OCI-LY1 (cell line): ENCODE results near the gene ZNF708.

Experiments
- H2AFZ ChIP-seq: fragments of 200-600 bp; sonication (generic), shearing (Covaris generic); 2 replicates; pipeline ENCODE4 v1.6.0; 2014; ENCODE audit warnings: antibody characterized with exemption, mild to moderate bottlenecking, low read length
- H3F3A ChIP-seq: fragments of 200-600 bp; sonication (generic), shearing (Covaris generic); 2 replicates; pipeline ENCODE4 v1.6.0; 2014; ENCODE audit warnings: mild to moderate bottlenecking, antibody characterized with exemption, low read length, moderate library complexity; ENCODE audit not compliant: insufficient read depth
- H3K27ac ChIP-seq: fragments of 200-600 bp; sonication (generic); 2 replicates; pipeline ENCODE4 v1.5.1; 2014; ENCODE audit warnings: low read length, mixed run types, mild to moderate bottlenecking, low read depth; ENCODE audit not compliant: poor library complexity, severe bottlenecking
- H3K27me3 ChIP-seq: fragments of 200-600 bp; sonication (generic); 2 replicates; pipeline ENCODE4 v1.6.0; 2014; ENCODE audit warnings: antibody characterized with exemption, mild to moderate bottlenecking, low read length, moderate library complexity; ENCODE audit not compliant: insufficient read depth
- H3K36me3 ChIP-seq: fragments of 200-600 bp; sonication (generic); 2 replicates; pipeline ENCODE4 v1.6.1; 2014; ENCODE audit warnings: mild to moderate bottlenecking, antibody characterized with exemption, low read length, moderate library complexity, mixed read lengths; ENCODE audit not compliant: insufficient read depth
- H3K4me1 ChIP-seq: fragments of 200-600 bp; sonication (generic); 2 replicates; pipeline ENCODE4 v1.5.1; 2014; ENCODE audit warnings: mild to moderate bottlenecking, low read length, moderate library complexity; ENCODE audit not compliant: insufficient read depth, severe bottlenecking
- H3K4me2 ChIP-seq: fragments of 200-600 bp; sonication (generic), shearing (Covaris generic); 2 replicates; pipeline ENCODE4 v1.6.1; 2014; ENCODE audit warnings: low read length
- H3K4me3 ChIP-seq: fragments of 200-600 bp; sonication (generic); 2 replicates; pipeline ENCODE4 v1.5.1; 2014; ENCODE audit warnings: low read length, low read depth, mild to moderate bottlenecking, mixed read lengths; ENCODE audit not compliant: poor library complexity, severe bottlenecking
- H3K79me2 ChIP-seq: fragments of 200-600 bp; shearing (Covaris generic); 2 replicates; pipeline ENCODE4 v1.6.1; 2016; ENCODE audit warnings: mixed run types, low read length, mixed read lengths; ENCODE audit not compliant: insufficient read depth
- H3K9ac ChIP-seq: fragments of 200-600 bp; sonication (generic), shearing (Covaris generic); 2 replicates; pipeline ENCODE4 v1.6.1; 2014; ENCODE audit warnings: mild to moderate bottlenecking, low read length, mixed read lengths
- H3K9me2 ChIP-seq: fragments of 200-600 bp; sonication (generic), shearing (Covaris generic); 2 replicates; pipeline ENCODE4 v1.6.1; 2014; ENCODE audit warnings: low read depth, mild to moderate bottlenecking, low read length, mixed read lengths
- H3K9me3 ChIP-seq: fragments of 200-600 bp; shearing (Covaris generic); 2 replicates; pipeline ENCODE4 v1.6.1; 2014; ENCODE audit warnings: low read length, mixed read lengths
- H4K20me1 ChIP-seq: fragments of 200-600 bp; sonication (generic), shearing (Covaris generic); 2 replicates; pipeline ENCODE4 v1.6.0; 2016; ENCODE audit warnings: mild to moderate bottlenecking, low read length; ENCODE audit not compliant: insufficient read depth
- CTCF ChIP-seq: fragments of 200-600 bp; sonication (generic), shearing (Covaris generic); IDR thresholded peaks from 2 replicates; pipeline ENCODE4 v1.5.1; 2017; ENCODE audit warnings: mild to moderate bottlenecking, antibody characterized with exemption, low read length, moderate library complexity, mixed read lengths
- EZH2 ChIP-seq: fragments of 200-600 bp; sonication (generic), shearing (Covaris generic); IDR thresholded peaks from 2 replicates; pipeline ENCODE4 v1.8.0; 2017; ENCODE audit warnings: borderline replicate concordance, mixed run types, mild to moderate bottlenecking, antibody characterized with exemption, low read length, moderate library complexity, mixed read lengths

Gene ZNF708

GRCh38 chr19:21326169-21326568 is 3.0 kb downstream of the ZNF708 start:
- no peak for TF ChIP-seq CTCF
- no peak for TF ChIP-seq EZH2
- Histone ChIP-seq H3K27ac (no peak overlapping the region), H3K27me3 (no peaks in the 10 kb centered on the region), H3F3A (no peaks in the 10 kb centered on the region), H3K9me2 (no peaks in the 10 kb centered on the region), H3K4me1 (peaks cover 10% of the 10 kb centered on the region), H3K4me2 (no peak overlapping the region), H3K79me2 (peaks cover 44% of the 10 kb centered on the region), H3K4me3 (no peak overlapping the region), H3K36me3 (peaks cover 46% of the 10 kb centered on the region), H3K9me3 (peaks cover 6% of the 10 kb centered on the region; the same call in 1 of the 2 replicates), H2AFZ (no peak overlapping the region), H3K9ac (no peak overlapping the region), H4K20me1 (no peaks in the 10 kb centered on the region)

- Histone ChIP-seq H3K36me3 (peaks cover 71% of the 10 kb centered on the region), H3K79me2 (peaks cover 53% of the 10 kb centered on the region), H2AFZ (no peak overlapping the region), H4K20me1 (no peaks in the 10 kb centered on the region), H3K9ac (no peak overlapping the region), H3K9me3 (peaks cover 12% of the 10 kb centered on the region), H3K9me2 (no peaks in the 10 kb centered on the region), H3F3A (no peaks in the 10 kb centered on the region), H3K4me3 (no peak overlapping the region), H3K27me3 (no peaks in the 10 kb centered on the region), H3K4me1 (peaks cover 6% of the 10 kb centered on the region), H3K27ac (no peak overlapping the region), H3K4me2 (no peak overlapping the region)
- TF ChIP-seq EZH2: no peak
- no peak for TF ChIP-seq CTCF
Observed at GRCh38 chr19:21323000-21323399, 6.2 kb downstream of the ZNF708 start.

- Histone ChIP-seq H3K9me3 (peaks cover 12% of the 10 kb centered on the region), H3K4me2 (no peak overlapping the region), H3F3A (no peaks in the 10 kb centered on the region), H3K27ac (no peak overlapping the region), H3K79me2 (peaks cover 48% of the 10 kb centered on the region), H4K20me1 (no peaks in the 10 kb centered on the region), H3K4me3 (no peak overlapping the region), H3K9ac (no peak overlapping the region), H3K36me3 (peaks cover 72% of the 10 kb centered on the region), H2AFZ (no peak overlapping the region), H3K27me3 (no peaks in the 10 kb centered on the region), H3K4me1 (peaks cover 1% of the 10 kb centered on the region), H3K9me2 (no peaks in the 10 kb centered on the region)
- TF ChIP-seq CTCF (no peak), EZH2 (no peak)
Observed at GRCh38 chr19:21322528-21322927, 6.7 kb downstream of the ZNF708 start.
